HUES64 (cell line): ENCODE results near the gene VPS26B.
A peak's percentile ranks its signal among the peaks of the same experiment; 100 is the strongest.
"Not testable (repeated sequence)": the region's sequence is repeated elsewhere in the genome, so short reads cannot be mapped to it uniquely, and the experiment has no call there.

Source experiments
- H3K27ac ChIP-seq: 2 replicates; pipeline ENCODE4 v1.7.0; 2013; ENCODE audit warnings: low read depth, low read length, inconsistent platforms
- H3K27me3 ChIP-seq: 2 replicates; pipeline ENCODE4 v1.6.1; 2013; ENCODE audit warnings: mild to moderate bottlenecking, low read length; ENCODE audit not compliant: insufficient read depth
- H3K36me3 ChIP-seq: 2 replicates; pipeline ENCODE4 v1.6.1; 2013; ENCODE audit warnings: mild to moderate bottlenecking, low read length; ENCODE audit not compliant: insufficient read depth
- H3K4me1 ChIP-seq: 2 replicates; pipeline ENCODE4 v1.6.1; 2013; ENCODE audit warnings: mild to moderate bottlenecking, low read length, moderate library complexity; ENCODE audit not compliant: insufficient read depth
- H3K4me3 ChIP-seq: 2 replicates; pipeline ENCODE4 v1.5.1; 2013; ENCODE audit warnings: mild to moderate bottlenecking, low read length, moderate library complexity
- H3K9ac ChIP-seq: 2 replicates; pipeline ENCODE4 v1.6.1; 2013; ENCODE audit warnings: mild to moderate bottlenecking, low read depth, low read length
- H3K9me3 ChIP-seq: 2 replicates; pipeline ENCODE4 v1.6.1; 2013; ENCODE audit warnings: low read depth, low read length; ENCODE audit not compliant: insufficient read depth
- WGBS: fragments of 150-250, 120-280 bp; methylation state at CpG from one replicate; pipeline ENCODE4 v1.1.7; 2013; ENCODE audit warnings: missing lambda C conversion rate; 5-methylcytosine and 5-hydroxymethylcytosine counted together

VPS26B gene

GRCh38 chr11:134272381-134273316 is 48.2 kb downstream of the VPS26B start:
- peaks cover 49% of the 10 kb centered on the region for H3K4me1 ChIP-seq
- H3K9ac ChIP-seq: no peak overlapping the region
- peaks cover 62% of the 10 kb centered on the region for H3K27me3 ChIP-seq

GRCh38 chr11:134273317-134273712 is 48.8 kb downstream of the VPS26B start:
- Histone ChIP-seq H3K27me3 (peaks cover 69% of the 10 kb centered on the region), H3K9me3 (no peaks in the 10 kb centered on the region), H3K4me3 (peak overlapping the region; percentile 76), H3K27ac (peak overlapping the region; percentile 56; the same call in 1 of the 2 replicates), H3K4me1 (peaks cover 43% of the 10 kb centered on the region), H3K36me3 (no peaks in the 10 kb centered on the region), H3K9ac (0 out of 2 replicates have a peak overlapping the region, but pooled peaks have one; percentile 25)
- WGBS: 20% methylated on average over 2 of the region's 3 CpGs

More at GRCh38 chr11:134272381-134273316, 48.2 kb downstream of the VPS26B start:
- H3K4me3 ChIP-seq: peak overlapping the region; percentile 76
- H3K36me3 ChIP-seq: no peaks in the 10 kb centered on the region
- H3K27ac ChIP-seq: peak overlapping the region; percentile 92
- WGBS: 27% methylated on average over 18 of the region's 18 CpGs
- no peaks in the 10 kb centered on the region for H3K9me3 ChIP-seq

GRCh38 chr11:134275188-134275533 is 50.7 kb downstream of the VPS26B start:
- Histone ChIP-seq H3K9ac (peak overlapping the region; percentile 65), H3K27me3 (peaks cover 74% of the 10 kb centered on the region), H3K27ac (no peak overlapping the region), H3K4me3 (peak overlapping the region; percentile 76), H3K36me3 (peaks cover 7% of the 10 kb centered on the region; the same call in 1 of the 2 replicates), H3K9me3 (no peaks in the 10 kb centered on the region), H3K4me1 (peaks cover 39% of the 10 kb centered on the region)
- 5% methylated on average over 4 of the region's 5 CpGs for WGBS

GRCh38 chr11:134275534-134276395 is 51.3 kb downstream of the VPS26B start, which contains the start of gene GLB1L3:
Gene GLB1L3, plus strand, starts transcription at chr11:134276379. Its CDS starts 362 bp downstream, at chr11:134276741.
- H3K27me3 ChIP-seq: peaks cover 72% of the 10 kb centered on the region
- H3K9ac ChIP-seq: peak within 1 kb of the TSS; percentile 65
- under 1% methylated on average over 68 of the region's 68 CpGs for WGBS

GRCh38 chr11:134276396-134277182 is 52.1 kb downstream of the VPS26B start:
- no peak overlapping the region for H3K27ac ChIP-seq
- no peaks in the 10 kb centered on the region for H3K9me3 ChIP-seq
- peaks cover 31% of the 10 kb centered on the region for H3K4me1 ChIP-seq
- under 1% methylated on average over 88 of the region's 88 CpGs for WGBS
- peaks cover 7% of the 10 kb centered on the region; the same call in 1 of the 2 replicates for H3K36me3 ChIP-seq
- peak overlapping the region; percentile 65 for H3K9ac ChIP-seq
- H3K27me3 ChIP-seq: peaks cover 71% of the 10 kb centered on the region
- H3K4me3 ChIP-seq: peak overlapping the region; percentile 76

More at GRCh38 chr11:134275534-134276395, 51.3 kb downstream of the VPS26B start, which contains the start of gene GLB1L3:
- Histone ChIP-seq H3K4me1 (peaks cover 35% of the 10 kb centered on the region), H3K9me3 (no peaks in the 10 kb centered on the region), H3K27ac (peak within 1 kb of the TSS; percentile 7; the same call in 1 of the 2 replicates), H3K4me3 (peak within 1 kb of the TSS; percentile 76), H3K36me3 (peaks cover 7% of the 10 kb centered on the region; the same call in 1 of the 2 replicates)

- Histone ChIP-seq H3K4me1 (peaks cover 22% of the 10 kb centered on the region), H3K4me3 (peak overlapping the region; percentile 76), H3K9me3 (no peaks in the 10 kb centered on the region), H3K9ac (peak overlapping the region; percentile 65), H3K27ac (no peak overlapping the region), H3K36me3 (peaks cover 7% of the 10 kb centered on the region; the same call in 1 of the 2 replicates), H3K27me3 (peaks cover 65% of the 10 kb centered on the region)
- WGBS: 12% methylated on average over 36 of the region's 36 CpGs
Measured at GRCh38 chr11:134277183-134278001, 52.9 kb downstream of the VPS26B start.

- H3K9me3 ChIP-seq: no peaks in the 10 kb centered on the region
- H3K9ac ChIP-seq: no peak overlapping the region
- H3K36me3 ChIP-seq: peaks cover 7% of the 10 kb centered on the region; the same call in 1 of the 2 replicates
- H3K4me3 ChIP-seq: no peak overlapping the region
- H3K4me1 ChIP-seq: peaks cover 15% of the 10 kb centered on the region
- no peak overlapping the region for H3K27ac ChIP-seq
- H3K27me3 ChIP-seq: peaks cover 55% of the 10 kb centered on the region
- WGBS: 87% methylated on average over 4 of the region's 4 CpGs
Measured at GRCh38 chr11:134278356-134278755, 53.9 kb downstream of the VPS26B start.

- not testable (repeated sequence) for H3K9me3 ChIP-seq, H3K9ac ChIP-seq, H3K27ac ChIP-seq, H3K4me3 ChIP-seq, H3K4me1 ChIP-seq
- 83% methylated on average over 10 of the region's 17 CpGs for WGBS
- Histone ChIP-seq H3K27me3 (peaks cover 22% of the 10 kb centered on the region; the same call in 1 of the 2 replicates), H3K36me3 (peaks cover 20% of the 10 kb centered on the region)
Measured at GRCh38 chr11:134281635-134282034, 57.2 kb downstream of the VPS26B start.

GRCh38 chr11:134282121-134283045 is 57.9 kb downstream of the VPS26B start:
- H3K36me3 ChIP-seq: peaks cover 20% of the 10 kb centered on the region
- no peak overlapping the region for H3K9ac ChIP-seq
- WGBS: 91% methylated on average over 22 of the region's 22 CpGs
- H3K27ac ChIP-seq: no peak overlapping the region
- peaks cover 15% of the 10 kb centered on the region; the same call in 1 of the 2 replicates for H3K27me3 ChIP-seq
- no peaks in the 10 kb centered on the region for H3K9me3 ChIP-seq
- H3K4me1 ChIP-seq: no peaks in the 10 kb centered on the region
- H3K4me3 ChIP-seq: no peak overlapping the region
